ENCODE results near the gene ELP5.

The ELP5 gene

GRCh38 chr17:7224110-7224509, 27.9 kb upstream of the ELP5 start:
- TF ChIP-seq ZFX (IDR thresholded peaks at IDR 0.05; ENCODE audit: borderline replicate concordance) (no peak), CTCF (IDR thresholded peaks at IDR 0.05) (no peak)
- peak overlapping the region; percentile 98 for H3K27ac ChIP-seq

GRCh38 chr17:7224661-7225111, 27.3 kb upstream of the ELP5 start:
- TF ChIP-seq ZFX (IDR thresholded peaks at IDR 0.05; ENCODE audit: borderline replicate concordance) (no peak), CTCF (IDR thresholded peaks at IDR 0.05) (no peak)
- peak overlapping the region; percentile 98 for H3K27ac ChIP-seq

GRCh38 chr17:7225711-7226331, 26.2 kb upstream of the ELP5 start:
- no peak for TF ChIP-seq ZFX (IDR thresholded peaks at IDR 0.05; ENCODE audit: borderline replicate concordance)
- no peak for TF ChIP-seq CTCF (IDR thresholded peaks at IDR 0.05)
- peak overlapping the region; percentile 98 for H3K27ac ChIP-seq

- TF ChIP-seq CTCF (IDR thresholded peaks at IDR 0.05) = no peak
- TF ChIP-seq ZFX (IDR thresholded peaks at IDR 0.05; ENCODE audit: borderline replicate concordance) = no peak
Observed at GRCh38 chr17:7226721-7227710, 25.0 kb upstream of the ELP5 start.

GRCh38 chr17:7228920-7229319, 23.1 kb upstream of the ELP5 start:
- no peak for TF ChIP-seq ZFX (IDR thresholded peaks at IDR 0.05; ENCODE audit: borderline replicate concordance)
- TF ChIP-seq CTCF (IDR thresholded peaks at IDR 0.05) = no peak
- H3K27ac ChIP-seq = no peak overlapping the region; the same call in 1 of the 2 replicates

More at GRCh38 chr17:7226721-7227710, 25.0 kb upstream of the ELP5 start:
- H3K27ac ChIP-seq = peak overlapping the region; percentile 98; the same call in 1 of the 2 replicates

GRCh38 chr17:7229504-7229903, 22.5 kb upstream of the ELP5 start:
- TF ChIP-seq CTCF (IDR thresholded peaks at IDR 0.05) = no peak
- no peak for TF ChIP-seq ZFX (IDR thresholded peaks at IDR 0.05; ENCODE audit: borderline replicate concordance)
- H3K27ac ChIP-seq = no peak overlapping the region

Measured in 22Rv1 (cell line).